Measurements from ENCODE around the gene DST.
"Not testable (repeated sequence)": the region's sequence is repeated elsewhere in the genome, so short reads cannot be mapped to it uniquely, and the experiment has no call there.

The DST gene

DNA sequence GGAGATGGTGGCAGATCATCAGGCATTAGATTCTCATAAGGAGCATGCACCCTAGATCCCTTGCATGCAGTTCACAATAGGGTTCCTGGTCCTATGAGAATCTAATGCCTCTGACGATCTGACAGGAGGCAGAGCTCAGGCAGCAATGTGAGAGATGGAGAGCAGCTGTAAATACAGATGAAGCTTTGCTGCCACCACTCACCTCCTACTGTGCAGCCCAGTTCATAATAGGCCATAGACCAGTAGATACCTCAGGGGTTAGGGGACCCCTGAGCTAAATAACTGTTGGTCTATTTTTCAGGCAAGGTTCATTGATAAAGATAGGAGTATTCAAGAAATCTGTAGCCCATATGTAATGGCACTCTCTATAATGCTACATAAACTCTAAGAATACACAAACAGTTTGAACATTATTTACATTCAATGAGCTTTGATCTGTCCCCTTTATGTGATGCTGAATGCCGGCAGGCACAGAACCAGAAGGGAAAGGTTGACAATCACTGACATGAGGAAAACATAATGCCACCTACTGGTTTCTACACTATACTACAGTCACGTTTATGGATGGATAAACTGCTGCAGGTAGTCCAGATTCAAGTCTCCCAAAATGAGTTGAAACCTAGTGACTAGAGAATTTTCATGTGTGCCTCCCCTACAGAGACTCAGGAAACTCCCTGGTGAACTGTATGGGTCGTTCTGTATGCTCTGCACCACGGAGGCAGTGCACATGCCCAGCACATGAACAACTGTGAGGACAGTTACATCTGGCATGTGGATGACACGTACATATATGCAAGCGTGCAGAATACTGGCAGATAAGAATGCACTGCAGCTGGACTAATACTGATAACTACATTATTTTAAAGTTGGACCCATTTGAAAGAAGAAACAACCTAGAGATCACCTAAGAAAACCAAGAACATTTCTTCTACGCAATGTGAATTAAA is 72.0 kb downstream of the DST start:
- DNase-seq, result peak; percentile 6

DNA sequence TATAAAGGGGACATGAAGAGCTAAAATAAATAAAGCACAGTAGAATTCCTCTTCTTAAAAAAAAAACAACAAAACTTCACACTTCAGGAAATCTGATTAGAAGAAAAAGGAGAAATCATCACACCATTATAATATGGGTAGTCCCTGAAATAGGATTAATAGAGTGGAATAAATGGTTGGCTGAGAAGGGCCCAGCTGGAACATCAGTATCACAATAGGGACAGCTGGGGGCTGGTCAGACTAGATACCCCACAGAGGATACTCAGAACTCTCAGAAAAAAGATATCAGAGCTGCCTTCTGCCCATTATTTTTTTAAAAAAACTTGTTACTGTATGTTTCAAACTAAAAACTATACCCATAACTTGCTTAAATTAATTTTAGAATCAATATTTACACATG is 75.2 kb downstream of the DST start:
- DNase-seq, result no peak

DNA sequence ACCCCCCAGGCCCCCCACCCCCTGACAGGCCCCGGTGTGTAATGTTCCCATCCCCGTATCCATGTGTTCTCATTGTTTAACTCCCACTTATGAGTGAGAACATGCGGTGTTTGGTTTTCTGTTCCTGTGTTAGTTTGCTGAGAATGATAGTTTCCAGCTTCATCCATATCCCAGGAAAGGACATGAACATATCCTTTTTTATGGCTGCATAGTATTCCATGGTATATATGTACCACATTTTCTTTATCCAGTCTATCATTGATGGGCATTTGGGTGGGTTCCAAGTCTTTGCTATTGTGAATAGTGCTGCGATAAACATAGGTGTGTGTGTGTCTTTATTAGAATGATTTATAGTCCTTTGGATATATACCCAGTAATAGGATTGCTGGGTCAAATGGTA is 80.0 kb downstream of the DST start:
- not testable (repeated sequence) for DNase-seq

DNA sequence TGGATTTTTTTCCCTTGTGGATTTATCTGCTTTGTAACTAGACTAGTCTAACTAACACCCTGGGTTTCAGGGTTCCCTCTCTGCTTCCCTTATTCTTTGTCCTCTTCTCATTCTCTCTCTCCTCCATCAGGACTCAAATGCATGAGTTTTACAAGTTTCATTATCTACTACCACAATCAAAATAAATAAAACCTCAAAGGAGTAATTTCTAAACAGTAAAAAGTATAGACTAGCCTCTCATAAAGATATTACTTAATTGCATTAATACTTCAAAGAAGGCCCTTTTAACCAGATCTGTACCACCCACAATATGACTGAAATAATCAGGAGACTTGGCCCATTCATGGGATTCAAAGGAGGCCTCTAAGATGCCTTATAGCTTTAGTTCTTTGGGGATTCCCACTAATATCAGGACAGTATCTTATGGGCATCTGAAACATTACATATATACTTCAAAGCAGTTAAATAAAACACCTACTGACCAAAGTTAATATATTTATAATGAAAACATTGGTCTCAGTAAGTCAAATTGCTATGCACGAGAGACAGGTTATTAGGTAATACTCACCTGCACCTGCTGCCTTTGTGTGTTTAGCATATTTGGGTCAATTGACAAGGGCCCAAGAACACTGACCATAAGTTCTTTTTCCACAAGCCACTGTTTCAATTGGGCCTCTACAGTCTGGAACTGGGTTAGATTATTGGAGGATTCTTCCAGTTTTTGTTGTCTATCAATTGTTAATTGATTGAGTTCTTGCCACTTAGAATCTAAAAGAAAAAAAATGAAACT is 85.7 kb downstream of the DST start:
- DNase-seq, result no peak

DNA sequence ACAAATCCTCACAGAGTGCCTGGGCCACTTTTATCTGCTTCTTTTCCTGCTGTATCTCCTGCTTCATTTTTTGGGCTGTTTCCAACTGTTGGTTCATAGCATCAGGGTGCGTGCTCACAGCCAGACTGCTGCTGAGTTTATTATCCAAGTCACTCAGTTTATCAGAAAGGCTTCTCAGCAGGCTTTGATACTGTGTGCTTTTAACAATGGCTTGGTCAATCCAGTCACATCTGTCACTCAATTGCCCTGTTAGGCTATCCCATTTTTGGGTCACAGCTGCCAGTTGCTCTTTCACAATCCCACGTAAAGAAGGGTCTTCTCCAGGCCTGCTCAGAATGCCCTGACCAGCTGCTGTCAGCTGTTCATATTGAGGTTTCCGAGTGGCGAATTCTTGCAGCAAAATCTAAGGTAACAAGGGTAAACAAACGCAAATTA is 87.2 kb downstream of the DST start:
- DNase-seq, result no peak

DNA sequence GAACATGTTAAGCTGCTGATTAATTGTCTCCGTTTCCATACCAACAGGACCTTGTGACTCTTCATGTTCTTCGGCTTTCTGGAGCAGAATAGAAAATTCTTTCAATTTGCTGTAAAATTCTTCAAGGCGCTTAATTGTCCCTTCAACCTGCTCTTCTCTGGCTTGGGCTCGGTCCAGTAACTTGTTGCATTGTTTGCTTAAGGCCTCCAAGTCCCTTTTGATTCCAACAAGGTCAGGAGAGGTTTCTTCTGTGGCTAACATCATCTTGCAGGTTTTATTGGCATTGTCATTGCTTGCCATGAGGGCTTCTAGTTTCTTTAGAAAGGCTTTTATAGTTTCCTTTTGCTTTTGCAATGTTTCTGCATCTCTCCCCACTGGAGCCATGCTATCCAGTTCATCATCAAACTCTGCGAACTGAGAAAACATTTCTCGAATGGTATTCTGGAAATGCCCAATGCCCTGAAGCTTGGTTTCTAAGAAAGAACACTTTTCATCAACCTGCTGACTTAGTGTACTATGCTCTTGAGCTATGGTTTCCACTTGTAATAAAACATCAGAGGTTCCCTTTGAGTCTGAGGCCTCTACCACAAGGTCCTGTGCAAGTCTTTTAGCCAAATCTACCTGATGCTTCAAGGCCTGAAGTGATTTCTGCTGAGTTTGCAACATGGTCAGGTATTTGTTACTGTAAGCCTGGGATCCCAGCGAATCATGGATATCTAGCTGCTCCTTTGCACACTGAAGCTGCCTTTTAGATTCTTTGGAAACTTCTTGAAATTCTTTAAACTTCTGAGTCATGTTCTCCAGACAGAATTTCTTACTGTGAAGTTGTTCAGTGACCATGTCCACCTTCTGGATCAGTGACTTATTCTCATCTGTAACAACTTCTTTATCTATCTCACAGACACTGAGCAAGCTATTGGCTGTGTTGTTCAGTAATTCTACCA is 90.2 kb downstream of the DST start:
- DNase-seq, result no peak

DNA sequence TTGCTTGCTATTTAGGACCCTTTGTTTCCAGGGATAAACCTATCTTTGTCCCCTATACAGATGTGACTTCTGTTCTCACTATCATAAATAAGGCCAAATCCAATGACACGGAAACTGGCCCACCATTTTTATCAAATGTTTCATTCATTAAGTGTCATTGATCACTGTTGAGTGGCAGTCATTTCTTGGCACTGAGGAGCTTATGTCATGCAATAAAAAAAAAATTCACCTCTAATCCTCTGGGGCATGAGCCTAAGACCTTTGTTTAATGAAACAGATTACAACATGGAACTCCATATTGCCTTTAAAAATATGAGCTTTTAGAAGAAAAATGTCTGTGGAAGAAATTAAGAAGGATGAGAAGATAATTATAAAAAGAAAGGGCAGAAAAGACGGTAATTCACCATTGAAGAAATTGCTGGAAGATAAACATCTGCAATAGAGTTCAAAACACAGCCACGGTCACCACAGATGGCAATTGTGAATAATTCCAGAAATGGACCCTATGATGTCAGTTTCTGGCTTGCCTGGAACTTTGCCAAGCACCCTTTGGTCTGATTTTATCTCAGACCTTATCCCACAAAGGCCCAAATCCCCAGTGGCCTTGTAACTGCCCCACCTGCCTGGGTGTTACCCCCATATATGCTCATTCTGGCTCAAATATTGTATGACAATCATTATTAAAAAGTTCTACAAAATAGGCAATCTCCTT is 91.1 kb downstream of the DST start:
- DNase-seq, result no peak

DNA sequence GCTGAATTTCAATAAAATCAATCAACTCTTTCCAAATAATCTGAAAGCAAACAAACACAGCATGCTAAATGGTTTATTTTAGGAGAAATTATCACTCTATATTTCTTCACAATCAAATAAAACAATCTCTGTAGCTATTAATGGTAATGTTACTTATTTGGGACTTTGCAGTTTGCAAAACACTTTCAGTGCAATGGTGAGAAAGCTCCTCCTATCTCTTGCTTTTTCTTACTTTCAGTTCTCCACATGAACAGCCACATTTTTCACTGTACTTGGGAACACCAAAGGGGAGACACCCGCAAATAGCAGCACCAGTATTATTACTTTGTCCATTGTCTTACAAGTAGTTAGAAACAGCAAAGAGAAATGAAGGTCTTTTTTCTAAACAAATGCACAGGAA is 92.4 kb downstream of the DST start:
- no peak for DNase-seq

DNA sequence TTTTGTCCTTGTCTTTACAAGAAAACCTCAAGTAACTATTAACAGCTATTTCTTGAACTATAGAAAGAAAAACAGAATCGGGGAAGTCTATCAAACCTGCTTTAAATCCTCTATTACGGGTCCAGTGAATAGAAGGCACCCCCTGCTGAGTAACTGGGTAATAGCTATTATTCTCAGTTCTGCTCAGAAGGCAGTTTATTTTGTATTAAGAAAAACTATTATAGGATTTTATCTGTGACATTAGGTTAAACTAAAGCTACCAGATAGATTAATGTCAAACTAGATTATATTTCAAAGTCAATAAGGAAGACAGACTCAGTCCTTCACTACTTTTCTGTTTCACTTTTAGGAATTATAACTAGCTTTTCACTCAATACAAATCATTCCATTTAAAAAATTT is 93.7 kb downstream of the DST start:
- DNase-seq, result no peak

DNA sequence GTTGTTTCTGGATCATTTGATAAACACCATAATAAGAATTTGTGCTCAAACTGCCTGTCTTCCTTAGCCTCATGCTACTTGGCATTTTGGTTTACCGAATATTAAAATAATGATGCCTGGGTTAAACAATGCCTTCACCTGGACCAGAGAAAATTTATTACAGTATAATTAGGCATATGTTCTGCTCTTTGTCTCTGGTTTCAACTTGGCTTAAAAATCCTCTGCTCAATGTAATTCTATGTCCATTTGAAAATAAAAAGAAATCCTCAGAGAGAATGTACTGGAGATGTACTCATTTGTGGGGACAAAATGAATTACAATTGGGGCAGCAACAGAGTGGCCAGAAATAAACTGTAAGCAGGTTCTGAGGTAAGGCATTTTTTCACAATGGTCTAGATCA is 95.0 kb downstream of the DST start:
- no peak for DNase-seq

DNA sequence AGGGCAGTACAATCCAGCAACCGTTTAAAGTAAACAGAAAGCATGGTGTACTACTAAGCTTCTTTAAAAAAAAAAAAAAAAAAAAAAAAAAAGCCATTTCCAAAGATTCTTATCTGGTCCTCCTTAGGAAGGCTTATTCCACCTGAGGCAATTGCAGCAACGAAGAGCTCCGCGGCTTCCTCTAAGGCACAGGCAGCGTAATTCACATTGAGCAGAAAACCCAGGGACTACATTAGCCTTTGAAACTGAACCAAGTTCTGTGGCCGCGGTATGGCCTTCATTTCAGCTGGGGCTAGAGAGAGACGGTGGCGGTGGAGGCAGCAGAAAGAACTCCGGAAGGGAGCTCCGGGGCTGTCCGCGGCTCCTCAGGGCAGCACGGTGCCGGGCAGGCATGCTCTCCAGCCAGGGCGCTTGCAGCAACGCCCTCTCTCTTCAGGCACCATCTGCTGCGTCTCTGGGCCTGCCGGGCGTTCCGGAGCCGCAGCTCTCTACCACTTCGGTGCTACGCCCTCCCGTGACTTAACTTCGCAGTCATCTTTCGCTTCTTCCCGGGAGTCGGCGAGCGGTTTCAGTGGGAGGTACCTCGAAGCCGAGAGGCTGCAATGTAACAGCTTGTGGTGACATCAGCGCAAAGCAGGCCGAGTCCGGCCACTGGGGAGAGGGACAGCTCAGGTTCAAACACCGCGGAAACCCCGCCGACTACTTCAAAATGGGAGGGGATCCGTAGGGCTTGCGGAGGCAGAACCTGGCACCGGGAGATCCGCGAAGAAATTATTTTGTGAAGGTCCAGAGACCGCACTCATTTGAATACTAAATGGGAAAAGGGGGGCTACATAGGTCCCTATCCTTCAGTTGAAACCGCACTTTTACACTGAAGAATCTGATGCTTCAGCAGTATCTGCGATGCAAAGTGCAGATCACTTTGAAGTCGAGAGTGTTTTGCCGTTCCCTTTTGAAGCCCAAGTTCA is 100.0 kb downstream of the DST start:
- peak; percentile 80 for DNase-seq

DNA sequence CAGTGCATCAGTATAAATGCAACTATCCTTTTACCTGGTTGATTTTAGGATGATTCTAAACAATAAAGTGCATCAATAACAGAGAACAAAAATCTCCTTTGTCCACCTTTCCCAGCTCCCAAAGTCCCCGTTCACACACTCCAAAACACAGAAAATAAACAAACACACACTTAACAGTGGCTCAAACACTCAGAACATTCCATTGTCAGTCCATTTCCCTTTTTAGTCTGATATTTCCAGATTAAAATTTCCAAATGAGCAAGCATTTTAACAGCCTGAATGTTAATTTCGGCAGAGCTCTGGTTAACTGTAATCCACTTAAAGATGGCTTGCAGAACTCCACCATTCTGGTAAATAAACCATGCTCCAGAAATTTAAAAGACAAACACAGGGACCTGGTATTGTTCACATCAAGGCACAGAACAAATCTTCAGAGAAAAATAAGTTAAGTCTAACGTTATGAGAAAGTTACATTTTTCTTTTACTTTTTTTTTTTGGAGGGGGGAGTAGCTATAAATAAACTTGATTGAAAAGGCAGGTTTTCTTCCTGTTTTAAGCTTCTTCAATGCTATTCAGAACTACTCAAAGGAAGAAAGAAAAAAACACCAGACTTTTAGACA is 100.8 kb downstream of the DST start:
- peak; percentile 38 for DNase-seq

DNA sequence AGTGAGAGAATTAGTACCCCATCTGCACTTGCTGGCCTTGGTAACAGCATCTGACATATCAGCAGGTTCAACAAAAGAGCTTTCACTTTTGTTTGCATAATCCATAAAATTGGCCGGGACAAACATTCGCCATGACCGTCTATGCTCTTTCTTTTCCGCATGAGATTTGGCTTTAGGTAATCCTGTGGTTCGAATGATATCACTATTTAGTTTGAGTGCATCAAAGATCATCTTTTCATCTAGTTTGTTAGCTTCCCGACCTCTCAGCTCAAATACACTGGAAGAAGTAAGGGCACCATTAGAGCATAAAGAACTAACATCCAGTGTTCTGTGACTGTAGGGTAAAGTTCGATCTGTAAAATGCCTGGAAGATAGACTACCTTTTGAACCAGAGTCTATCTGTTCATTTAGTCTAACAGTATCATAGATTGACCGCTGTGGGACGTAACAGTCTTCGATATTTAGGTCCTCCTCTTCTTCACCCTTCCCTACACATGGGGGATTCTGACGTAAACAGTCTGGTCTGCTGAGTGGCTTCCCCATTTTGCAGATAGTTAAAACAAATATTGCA is 101.6 kb downstream of the DST start:
- DNase-seq, result no peak

DNA sequence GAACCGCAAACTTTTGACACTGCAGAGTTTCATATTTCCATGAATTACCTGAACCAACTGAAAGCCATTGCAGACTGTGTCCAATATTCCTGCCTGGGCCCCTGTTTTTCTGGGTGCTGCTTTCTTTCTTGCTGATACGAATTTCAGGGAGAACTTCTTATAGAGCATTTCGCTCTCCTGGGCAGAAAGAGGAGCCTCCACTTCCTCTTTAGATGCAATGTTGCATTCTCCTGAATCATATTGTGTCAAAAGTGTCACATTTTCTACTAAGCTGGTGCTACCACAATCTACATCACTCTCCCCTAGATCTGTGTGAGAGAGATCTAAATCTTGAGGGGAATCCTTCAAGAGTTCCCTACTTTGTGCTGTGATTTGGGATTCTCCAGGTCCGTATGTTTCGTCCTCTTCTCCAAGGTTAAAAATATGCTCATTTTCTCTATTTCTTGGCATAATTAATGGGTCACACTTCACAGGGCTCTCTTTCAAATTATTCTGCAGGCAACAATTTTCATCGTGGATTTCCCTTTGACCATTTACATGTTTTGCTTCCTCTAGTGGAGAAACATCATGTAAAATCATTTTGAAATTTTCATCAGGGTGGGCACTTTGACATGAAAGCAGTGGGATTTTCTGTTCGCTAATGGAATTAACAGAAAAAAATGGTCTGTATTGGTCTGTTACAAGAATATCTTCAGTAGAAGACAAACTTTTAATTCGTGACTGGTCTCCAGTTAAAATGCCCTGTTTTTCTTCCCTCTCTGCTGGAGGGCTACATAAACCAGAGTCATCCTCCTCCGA is 102.3 kb downstream of the DST start:
- no peak for DNase-seq

DNA sequence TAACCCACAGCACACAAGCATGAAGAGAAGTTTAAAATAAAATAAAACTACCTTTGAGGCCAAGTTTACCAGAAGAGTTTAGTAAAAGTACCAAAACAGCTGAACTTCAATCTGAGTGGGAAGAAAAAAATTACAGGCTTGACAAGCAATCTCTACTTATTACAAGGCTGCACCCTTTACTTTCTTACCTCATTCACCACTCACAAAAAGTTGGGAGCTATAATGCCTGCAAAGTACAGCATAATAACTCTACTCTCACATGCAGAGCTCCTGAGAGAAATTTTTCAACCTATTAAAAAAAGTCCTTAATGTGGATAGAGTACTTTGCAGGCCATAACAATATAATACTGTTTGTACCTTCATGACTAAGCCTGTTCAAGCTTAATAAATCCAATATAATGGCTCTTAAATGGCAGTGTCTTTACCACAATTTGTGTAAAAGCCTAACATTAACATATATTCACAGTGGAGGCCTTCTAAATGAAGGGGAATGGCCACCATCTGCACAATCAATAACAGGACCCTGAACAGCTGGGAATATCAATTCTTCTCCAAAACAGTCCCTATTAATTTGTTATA is 103.1 kb downstream of the DST start:
- no peak for DNase-seq

DNA sequence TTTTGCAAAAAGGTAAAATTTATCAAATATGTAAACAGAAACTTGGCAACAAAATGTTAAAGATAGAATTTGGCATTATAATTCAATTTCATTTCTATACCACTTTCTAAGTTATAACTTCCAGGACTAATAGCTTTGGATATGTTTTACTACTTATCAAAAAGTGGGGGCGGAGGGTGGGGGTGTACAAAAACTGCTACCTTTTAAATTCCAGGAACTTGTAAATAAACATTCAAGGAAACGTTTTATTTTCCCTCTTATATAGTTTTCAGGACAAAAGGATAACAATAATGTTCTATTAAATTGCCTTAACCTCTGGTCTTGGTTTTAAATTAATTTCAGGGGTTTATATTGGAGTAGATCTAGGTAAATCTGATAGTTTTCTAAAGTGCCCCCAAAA is 103.8 kb downstream of the DST start:
- DNase-seq, result no peak

DNA sequence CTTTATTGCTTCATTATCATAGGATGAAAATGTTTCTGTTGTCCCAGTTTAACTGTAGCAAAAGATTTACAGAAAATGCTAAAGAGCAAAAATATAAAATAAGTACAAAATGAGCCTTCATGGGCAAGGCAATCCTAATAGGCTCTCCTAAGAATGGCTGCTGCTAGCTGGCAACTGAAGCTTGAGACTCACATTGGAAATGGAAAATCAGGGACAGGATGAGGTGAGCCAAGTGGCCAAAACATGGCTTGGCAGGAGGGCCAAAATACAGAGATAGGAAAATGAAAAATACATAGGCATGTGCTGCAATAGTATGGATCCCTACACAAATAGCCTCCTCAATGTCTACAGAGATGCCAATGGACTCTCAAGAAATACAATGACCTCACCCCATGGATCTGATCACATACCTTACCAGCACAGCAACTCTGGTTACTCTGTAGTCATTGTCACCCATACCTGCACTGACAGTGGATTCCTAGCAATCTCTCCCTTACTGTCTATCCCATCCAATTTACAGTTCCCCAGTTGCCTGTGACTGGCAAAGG is 105.4 kb downstream of the DST start:
- DNase-seq, result no peak

DNA sequence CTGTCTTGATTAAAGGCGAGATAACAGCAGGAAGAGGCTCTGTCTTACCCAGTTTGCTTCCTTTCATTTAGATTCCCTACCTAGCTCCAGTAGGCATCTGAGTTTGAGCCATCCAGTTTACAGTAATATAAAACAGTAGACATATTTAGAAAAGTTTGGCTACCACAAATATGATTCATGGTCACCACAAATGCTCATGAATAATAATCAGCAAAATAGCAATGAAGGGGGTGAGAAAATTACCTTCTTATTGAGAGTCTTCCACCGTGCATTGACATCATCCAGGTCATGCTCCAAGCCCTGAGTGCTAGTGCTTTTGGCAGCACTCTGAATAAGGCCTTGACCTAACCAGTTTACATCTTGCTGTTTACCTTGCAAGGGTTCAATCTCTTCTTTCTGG is 106.2 kb downstream of the DST start:
- no peak for DNase-seq

DNA sequence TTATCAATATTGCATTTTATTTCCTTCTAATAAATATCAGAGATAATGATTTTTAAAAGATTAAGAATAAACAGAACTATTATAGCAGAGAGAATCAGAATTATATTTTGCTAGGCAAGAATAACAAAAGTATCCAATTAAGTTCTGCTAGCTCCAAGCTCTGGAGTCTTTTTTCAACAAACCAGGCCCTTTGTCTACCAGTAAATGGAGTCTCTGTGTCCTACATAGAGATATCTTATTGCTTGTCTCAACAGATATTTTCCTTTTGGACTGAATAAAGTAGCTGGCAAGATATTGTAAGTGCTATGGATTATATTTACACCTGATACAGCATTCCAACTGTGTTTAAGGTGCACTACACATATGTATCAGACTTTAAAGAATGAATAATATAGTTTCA is 107.1 kb downstream of the DST start:
- no peak for DNase-seq

Measured in KG1 (cell line).